K562 (cell line): ENCODE data around the gene TRIM40. TPM values are rescaled to one million over a fixed set of nuclear protein-coding genes. Genes with fewer than 3 reads are reported as not detected.
A peak's percentile ranks its signal among the peaks of the same experiment; 100 is the strongest.

Experiments
- ATAC-seq: fragments of 200-7000 bp; cut with Tn5 transposase; 3 replicates; pipeline ENCODE4 v1.9.1; 2020; ENCODE audit warnings: moderate library complexity
- BruUV-seq: library from RNA; stranded (reverse); fragments of 400-500 nt; replicated peaks from 2 replicates; lab custom pipeline; 2021; lab: Mats Ljungman, UMichigan
- CTCF ChIA-PET: fragments of 300-600 bp; formaldehyde crosslinking; extraction: SDS; loops from one replicate; lab custom pipeline; 2021; ENCODE audit warnings: low intra/inter-chr PET ratio; lab: Yijun Ruan, JAX
- POLR2A ChIA-PET: fragments of 300-600, 350-650 bp; sonication (Branson Sonifier 250); formaldehyde crosslinking; extraction: SDS; loops from one replicate; lab custom pipeline; 2021; ENCODE audit warnings: antibody characterized with exemption, inconsistent platforms; lab: Yijun Ruan, JAX
- DNase-seq, 4 experiments: peaks; one replicate each; pipeline versions ENCODE4 v3.0.0 to v3.0.0-alpha.2; 2011 to 2018; ENCODE audit warnings: low spot score in 3 of 4, mixed read lengths in 3 of 4; ENCODE audit errors: extremely low read depth in 1 of 4
- FAIRE-seq: peaks from 2 replicates; lab custom pipeline; 2011; peaks lifted over from hg19 to GRCh38; lab: Jason Lieb, UNC
- H2AFZ ChIP-seq: 2 replicates; pipeline ENCODE4 v1.6.0; 2011; ENCODE audit warnings: low read depth, low read length, control low read depth, inconsistent platforms
- H3K27ac ChIP-seq: fragments of 200-600 bp; 3 replicates; pipeline ENCODE4 v1.8.0; 2011; ENCODE audit warnings: low read depth, mild to moderate bottlenecking, control low read depth, inconsistent platforms, low read length, moderate library complexity, mixed read lengths; ENCODE audit errors: extremely low read depth
- H3K27me3 ChIP-seq, 2 experiments: fragments of 300-600 bp in 1 of 2; 2 replicates in 1 of 2; 3 replicates in 1 of 2; pipeline versions ENCODE4 v1.6.0 to v1.8.0; 2011; ENCODE audit warnings: inconsistent platforms in 2 of 2, low read length in 2 of 2, mild to moderate bottlenecking in 1 of 2, mixed read lengths in 1 of 2, moderate library complexity in 1 of 2; ENCODE audit not compliant: control insufficient read depth in 2 of 2, insufficient read depth in 2 of 2
- H3K36me3 ChIP-seq: fragments of 300-600 bp; 3 replicates; pipeline ENCODE4 v1.8.0; 2011; ENCODE audit warnings: mild to moderate bottlenecking, low read length, inconsistent platforms; ENCODE audit not compliant: control insufficient read depth, insufficient read depth
- H3K4me1 ChIP-seq, 2 experiments: fragments of 200-600 bp in 1 of 2; replicated peaks in 1 of 2; 2 replicates in 1 of 2; 3 replicates in 1 of 2; pipeline versions ENCODE4 v1.5.1 to v1.8.0; 2011; ENCODE audit warnings: inconsistent platforms in 2 of 2, low read length in 2 of 2, mild to moderate bottlenecking in 1 of 2, mixed read lengths in 1 of 2, moderate library complexity in 1 of 2; ENCODE audit not compliant: control insufficient read depth in 2 of 2, insufficient read depth in 2 of 2
- H3K4me2 ChIP-seq: 2 replicates; pipeline ENCODE4 v1.6.1; 2011; ENCODE audit warnings: low read length, control low read depth, inconsistent platforms, mixed read lengths; ENCODE audit not compliant: insufficient read depth
- H3K4me3 ChIP-seq: fragments of 200-600 bp; sonication (generic), shearing (Covaris generic); 2 replicates; pipeline ENCODE4 v1.5.1; 2016; ENCODE audit warnings: control low read depth, inconsistent platforms
- H3K79me2 ChIP-seq: fragments of 200-600 bp; 3 replicates; pipeline ENCODE4 v1.8.0; 2011; ENCODE audit warnings: low read length, inconsistent platforms; ENCODE audit not compliant: control insufficient read depth, insufficient read depth
- H3K9ac ChIP-seq, 2 experiments: 2 replicates each; pipeline versions ENCODE4 v1.6.0 to v1.6.1; 2011; ENCODE audit warnings: low read depth in 2 of 2, low read length in 2 of 2, control low read depth in 1 of 2, inconsistent platforms in 1 of 2, mild to moderate bottlenecking in 1 of 2, mixed read lengths in 1 of 2; ENCODE audit not compliant: insufficient read depth in 1 of 2
- H3K9me1 ChIP-seq: one replicate; pipeline ENCODE4 v1.6.0; 2011; ENCODE audit warnings: inconsistent platforms, mild to moderate bottlenecking, low read length, moderate library complexity; ENCODE audit not compliant: control insufficient read depth, insufficient read depth
- H3K9me3 ChIP-seq: replicated peaks from 2 replicates; pipeline ENCODE4 v1.5.1; 2011; ENCODE audit warnings: low read depth, low read length, inconsistent platforms; ENCODE audit not compliant: control insufficient read depth, insufficient read depth
- H4K20me1 ChIP-seq: replicated peaks from 2 replicates; pipeline ENCODE4 v1.6.1; 2011; ENCODE audit warnings: low read length, inconsistent platforms, mixed read lengths; ENCODE audit not compliant: control insufficient read depth, insufficient read depth
- ARNT ChIP-seq, 2 experiments: fragments of 450-650 bp; IDR thresholded peaks; 2 replicates each; pipeline ENCODE4 v1.6.1; 2016; ENCODE audit warnings: mild to moderate bottlenecking in 1 of 2
- CBX2 ChIP-seq: fragments of 200-600 bp; sonication (generic); IDR thresholded peaks from one replicate; pipeline ENCODE4 v1.6.1; 2012; ENCODE audit warnings: mild to moderate bottlenecking, low read length, inconsistent platforms; ENCODE audit not compliant: insufficient read depth, poor library complexity, severe bottlenecking
- CBX5 ChIP-seq: IDR thresholded peaks from 2 replicates; pipeline ENCODE4 v1.6.1; 2014; ENCODE audit warnings: low read depth, borderline replicate concordance
- CREB1 ChIP-seq, 2 experiments: sonication (generic) in 1 of 2; formaldehyde crosslinking in 1 of 2; IDR thresholded peaks; 2 replicates each; pipeline versions ENCODE4 v1.6.1 to v1.8.0; 2012 to 2022; ENCODE audit warnings: inconsistent platforms in 1 of 2, mild to moderate bottlenecking in 1 of 2, missing genetic modification reagents in 1 of 2, moderate library complexity in 1 of 2
- DDX20 ChIP-seq: fragments of 450-650 bp; IDR thresholded peaks from 2 replicates; pipeline ENCODE4 v1.6.1; 2016; ENCODE audit warnings: missing genetic modification characterization, low read depth, mild to moderate bottlenecking, missing compliant biosample characterization, moderate library complexity
- HSF4 ChIP-seq: fragments of 250-450 bp; sonication (Bioruptor Pico); IDR thresholded peaks from 2 replicates; pipeline ENCODE4 v2.1.2; 2022; ENCODE audit warnings: mild to moderate bottlenecking, moderate library complexity, borderline replicate concordance
- IRF1 ChIP-seq: sonication (generic); formaldehyde crosslinking; IDR thresholded peaks from 2 replicates; pipeline ENCODE4 v1.8.0; 2022; ENCODE audit warnings: missing genetic modification reagents, mild to moderate bottlenecking, borderline replicate concordance
- NR2C2 ChIP-seq, 2 experiments: fragments of 200-800 bp in 1 of 2; sonication (Bioruptor generic) in 1 of 2; sonication (generic) in 1 of 2; formaldehyde crosslinking in 1 of 2; IDR thresholded peaks; 2 replicates each; pipeline versions ENCODE4 v1.6.1 to v1.8.0; 2016 to 2022; ENCODE audit warnings: mild to moderate bottlenecking in 1 of 2, missing compliant biosample characterization in 1 of 2, missing genetic modification characterization in 1 of 2, missing genetic modification reagents in 1 of 2
- STAT5A ChIP-seq: IDR thresholded peaks from 2 replicates; pipeline ENCODE4 v1.6.1; 2012; ENCODE audit warnings: low read length, inconsistent platforms, borderline replicate concordance
- TEAD4 ChIP-seq, 2 experiments: sonication (generic) in 1 of 2; formaldehyde crosslinking in 1 of 2; IDR thresholded peaks; 2 replicates each; pipeline versions ENCODE4 v1.6.1 to v1.8.0; 2012 to 2022; ENCODE audit warnings: borderline replicate concordance in 1 of 2, inconsistent platforms in 1 of 2, low read length in 1 of 2, mild to moderate bottlenecking in 1 of 2, missing genetic modification reagents in 1 of 2
- TGIF2 ChIP-seq: sonication (generic); formaldehyde crosslinking; IDR thresholded peaks from 2 replicates; pipeline ENCODE4 v1.8.1; 2022; ENCODE audit warnings: mild to moderate bottlenecking, missing genetic modification reagents, moderate library complexity
- ZFPM2 ChIP-seq: fragments of 250-450 bp; sonication (Bioruptor Pico); IDR thresholded peaks from 2 replicates; pipeline ENCODE4 v1.5.1; 2022; ENCODE audit warnings: mild to moderate bottlenecking
- ZNF12 ChIP-seq: sonication (generic); formaldehyde crosslinking; IDR thresholded peaks from 2 replicates; pipeline ENCODE4 v1.4.0; 2020; ENCODE audit warnings: mild to moderate bottlenecking, missing genetic modification reagents
- ZNF778 ChIP-seq: fragments of 450-650 bp; formaldehyde crosslinking; IDR thresholded peaks from 2 replicates; pipeline ENCODE4 v1.4.0; 2020; ENCODE audit warnings: mild to moderate bottlenecking, moderate library complexity
- WGBS: fragments of 100-300 bp; shearing (Covaris generic); methylation state at CpG from one replicate; pipeline ENCODE4 v1.1.6; 2016; ENCODE audit warnings: low coverage, mixed read lengths; ENCODE audit not compliant: insufficient coverage; ENCODE audit errors: missing lambda C conversion rate; 5-methylcytosine and 5-hydroxymethylcytosine counted together
- in situ Hi-C: fragments of 300-500 bp; cut with MboI; formaldehyde crosslinking; loops from 4 replicates; pipeline ENCODE4 v1.15.0; 2018; ENCODE audit warnings: inconsistent platforms, mixed read lengths
- intact Hi-C: fragments of 100-400 bp; cut with micrococcal nuclease; formaldehyde crosslinking; loops from 2 replicates; pipeline ENCODE4 v1.14.2; 2022
- polyA plus RNA-seq, 8 experiments: library from polyadenylated mRNA; depleted of rRNA in 4 of 8; stranded (reverse) in 5 of 8; unstranded in 3 of 8; fragments of >200 nt; fragmentation: Nextera tagmentation in 2 of 8; fragmentation: Illumina TruSeq in 1 of 8; extraction: Ambion mirVana in 2 of 8; extraction: Trizol in 1 of 8; gene quantifications; 2 replicates each; pipeline versions ENCODE4 v1.2.1 to v1.2.3, GENCODE V29; 2011 to 2014; ENCODE audit warnings: inconsistent platforms in 1 of 8, missing spikeins in 1 of 8
- total RNA-seq, 7 experiments: library from RNA; depleted of rRNA in 6 of 7; stranded (reverse); fragments of >200 nt in 6 of 7; fragmentation: Illumina TruSeq in 2 of 7; extraction: Trizol in 2 of 7; gene quantifications; 2 replicates each; pipeline versions ENCODE4 v1.2.1 to v1.2.3, GENCODE V29; 2011 to 2021; ENCODE audit warnings: low replicate concordance in 1 of 7
- TF ChIP-seq, protein P1 (sequence below), 2 experiments: fragments of 450-650 bp in 1 of 2; sonication (generic) in 1 of 2; formaldehyde crosslinking in 1 of 2; IDR thresholded peaks in 1 of 2; conservative IDR thresholded peaks in 1 of 2; 2 replicates each; pipeline versions ENCODE4 v1.6.1 to v1.8.1; 2016 to 2023; ENCODE audit warnings: mild to moderate bottlenecking in 2 of 2, moderate library complexity in 2 of 2, inconsistent platforms in 1 of 2, missing genetic modification reagents in 1 of 2
- TF ChIP-seq, protein P2 (sequence below): IDR thresholded peaks from 2 replicates; pipeline ENCODE4 v1.6.1; 2012; ENCODE audit warnings: low read depth, low read length, improper control_type of control experiment, borderline replicate concordance

Gene TRIM40
- total and polyA plus RNA-seq, 9 of the 15 experiments (the other 6 are each of a cell fraction or from before 2014, with no cell fraction given), result 0.04 to 0.08 TPM; not detected in 7

GRCh38 chr6:30144811-30145210, 8.9 kb downstream of the TRIM40 start:
- intact Hi-C loops, result no loop called here
- no peaks in the 10 kb centered on the region for H3K36me3 ChIP-seq
- no peaks in the 10 kb centered on the region for H3K9me1 ChIP-seq
- H3K4me1 ChIP-seq, result no peaks in the 10 kb centered on the region
- 2% methylated on average over 6 of the region's 6 CpGs for WGBS
- no peak overlapping the region for H3K9ac ChIP-seq
- H4K20me1 ChIP-seq, result no peaks in the 10 kb centered on the region
- FAIRE-seq (no peak), DNase-seq (no peak), ATAC-seq (no peak)
- no peak overlapping the region for H3K27ac ChIP-seq
- no peaks in the 10 kb centered on the region for H3K79me2 ChIP-seq
- peaks cover 5 to 30% of the 10 kb centered on the region in 2 experiments for H3K27me3 ChIP-seq
- no TSS peak for BruUV-seq
- ChIA-PET CTCF (no interaction called here), POLR2A (interaction anchor here (0.5 kb wide), 1 partner anchor 472 kb away, joined by 3 read pairs; no protein-coding TSS in a partner anchor)
- H2AFZ ChIP-seq, result peak overlapping the region; percentile 21; the same call in 1 of the 2 replicates
- in situ Hi-C loops, result no loop called here
- H3K4me2 ChIP-seq, result no peak overlapping the region
- no peaks in the 10 kb centered on the region for H3K9me3 ChIP-seq
- H3K4me3 ChIP-seq, result no peak overlapping the region
- TF ChIP-seq, protein P1, sequence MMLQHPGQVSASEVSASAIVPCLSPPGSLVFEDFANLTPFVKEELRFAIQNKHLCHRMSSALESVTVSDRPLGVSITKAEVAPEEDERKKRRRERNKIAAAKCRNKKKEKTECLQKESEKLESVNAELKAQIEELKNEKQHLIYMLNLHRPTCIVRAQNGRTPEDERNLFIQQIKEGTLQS (IDR thresholded peaks at IDR 0.05), result 0 out of 2 replicates have a peak, but pooled peaks have one; percentile 25
- TF ChIP-seq, protein P1 (CRISPR knock-in tag; conservative IDR thresholded peaks at IDR 0.05), result no peak
- no peak for TF ChIP-seq DDX20 (tag)
- no peak for TF ChIP-seq ZNF12 (CRISPR knock-in tag)
- TF ChIP-seq NR2C2 (CRISPR knock-in tag; IDR thresholded peaks at IDR 0.05), result no peak
- TF ChIP-seq NR2C2 (tag; IDR thresholded peaks at IDR 0.05), result no peak
- no peak for TF ChIP-seq TEAD4 (IDR thresholded peaks at IDR 0.05; ENCODE audit: low read length)
- TF ChIP-seq TEAD4 (CRISPR knock-in tag; IDR thresholded peaks at IDR 0.05; ENCODE audit: borderline replicate concordance), result no peak
- no peak for TF ChIP-seq CBX5
- TF ChIP-seq TGIF2 (CRISPR knock-in tag), result no peak
- no peak for TF ChIP-seq ZFPM2 (CRISPR knock-in tag)
- TF ChIP-seq, protein P2, sequence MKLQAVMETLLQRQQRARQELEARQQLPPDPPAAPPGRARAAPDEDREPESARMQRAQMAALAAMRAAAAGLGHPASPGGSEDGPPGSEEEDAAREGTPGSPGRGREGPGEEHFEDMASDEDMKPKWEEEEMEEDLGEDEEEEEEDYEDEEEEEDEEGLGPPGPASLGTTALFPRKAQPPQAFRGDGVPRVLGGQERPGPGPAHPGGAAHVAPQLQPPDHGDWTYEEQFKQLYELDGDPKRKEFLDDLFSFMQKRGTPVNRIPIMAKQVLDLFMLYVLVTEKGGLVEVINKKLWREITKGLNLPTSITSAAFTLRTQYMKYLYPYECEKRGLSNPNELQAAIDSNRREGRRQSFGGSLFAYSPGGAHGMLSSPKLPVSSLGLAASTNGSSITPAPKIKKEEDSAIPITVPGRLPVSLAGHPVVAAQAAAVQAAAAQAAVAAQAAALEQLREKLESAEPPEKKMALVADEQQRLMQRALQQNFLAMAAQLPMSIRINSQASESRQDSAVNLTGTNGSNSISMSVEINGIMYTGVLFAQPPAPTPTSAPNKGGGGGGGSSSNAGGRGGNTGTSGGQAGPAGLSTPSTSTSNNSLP, result no peak
- TF ChIP-seq CBX2, result no peak
- TF ChIP-seq HSF4, result no peak
- no peak for TF ChIP-seq CREB1 (IDR thresholded peaks at IDR 0.05)
- TF ChIP-seq CREB1 (CRISPR knock-in tag; IDR thresholded peaks at IDR 0.05), result 0 out of 2 replicates have a peak, but pooled peaks have one; percentile 22
- no peak for TF ChIP-seq STAT5A
- TF ChIP-seq ARNT (IDR thresholded peaks at IDR 0.05), result no peak
- TF ChIP-seq IRF1 (CRISPR knock-in tag), result no peak
- TF ChIP-seq ZNF778 (CRISPR knock-in tag), result no peak
